Measurements from ENCODE around the gene TAMM41.
A peak's percentile ranks its signal among the peaks of the same experiment; 100 is the strongest.

TAMM41 gene

DNA sequence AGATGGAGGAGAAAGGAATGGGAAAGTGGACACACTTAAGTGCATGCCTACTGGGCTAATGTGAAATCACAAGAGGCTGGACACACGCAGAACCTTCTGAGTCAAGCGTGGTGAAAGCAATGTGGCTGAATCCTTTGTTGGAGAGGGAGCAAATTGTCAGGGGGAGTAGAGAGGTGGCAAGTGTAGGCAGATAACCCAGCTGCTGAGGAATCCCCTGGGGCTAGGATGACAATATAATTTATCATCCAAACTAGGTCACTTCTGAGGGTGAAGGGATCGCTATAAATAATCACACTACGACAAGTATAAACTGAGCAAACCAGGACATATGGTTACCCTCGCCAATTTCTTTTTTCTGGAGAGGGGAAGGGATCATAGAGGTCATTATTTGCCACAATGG lies 28.7 kb downstream of the TAMM41 start:
- no peak for TF ChIP-seq Cebpa-rat (IDR thresholded peaks at IDR 0.05)
- H3K4me2 ChIP-seq = peak overlapping the region; percentile 31
- no peak overlapping the region for H3K27ac ChIP-seq
- H3K4me1 ChIP-seq = peaks cover 10% of the 10 kb centered on the region
- no peaks in the 10 kb centered on the region for H4K20me1 ChIP-seq
- H3K4me3 ChIP-seq = no peak overlapping the region
- no peaks in the 10 kb centered on the region for H3K9me3 ChIP-seq
- peaks cover 54% of the 10 kb centered on the region for H3K36me3 ChIP-seq
- H3K9ac ChIP-seq = no peak overlapping the region
- H3K27me3 ChIP-seq = no peaks in the 10 kb centered on the region

DNA sequence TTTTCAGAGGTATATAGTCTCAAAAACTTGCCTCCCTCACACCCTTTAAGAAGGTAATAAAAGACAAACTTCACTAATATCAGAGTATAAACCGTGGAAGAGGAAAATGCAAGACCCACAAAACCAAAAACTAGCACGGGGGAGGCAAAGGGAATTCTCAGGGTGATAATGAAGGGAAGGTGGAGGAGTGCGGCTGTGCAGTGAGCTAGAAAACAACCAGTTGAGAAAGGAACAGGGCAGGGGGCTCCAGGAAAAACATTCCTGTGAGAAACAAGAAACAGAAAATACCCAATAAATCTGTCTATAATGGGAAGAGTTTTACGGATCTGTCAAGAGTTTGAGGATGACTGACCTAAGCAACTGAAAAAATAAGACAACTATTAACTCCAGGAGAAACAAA lies 31.6 kb downstream of the TAMM41 start:
- Histone ChIP-seq H3K27me3 (no peaks in the 10 kb centered on the region), H3K4me1 (peaks cover 10% of the 10 kb centered on the region), H3K36me3 (peaks cover 46% of the 10 kb centered on the region), H4K20me1 (no peaks in the 10 kb centered on the region), H3K4me2 (no peak overlapping the region), H3K9me3 (no peaks in the 10 kb centered on the region), H3K4me3 (no peak overlapping the region), H3K9ac (no peak overlapping the region), H3K27ac (no peak overlapping the region)
- TF ChIP-seq Cebpa-rat (IDR thresholded peaks at IDR 0.05) = no peak

DNA sequence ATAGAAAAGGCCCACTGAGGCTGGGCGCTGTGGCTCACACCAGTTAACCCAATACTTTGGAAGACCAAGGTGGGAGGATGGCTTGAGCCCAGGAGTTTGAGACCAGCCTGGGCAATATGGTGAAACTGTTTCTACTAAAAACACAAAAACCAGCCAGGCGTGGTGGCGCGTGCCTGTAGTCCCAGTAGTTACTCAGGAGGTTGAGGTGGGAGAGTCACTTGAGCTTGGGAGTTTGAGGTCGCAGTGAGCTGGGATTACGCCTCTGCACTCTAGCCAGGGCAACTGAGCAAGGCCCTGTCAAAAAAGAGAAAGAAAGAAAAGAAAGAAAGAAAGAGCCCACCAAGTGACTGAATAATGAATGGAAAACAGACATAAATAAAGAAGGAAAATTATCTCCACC lies 32.0 kb downstream of the TAMM41 start:
- H3K4me3 ChIP-seq = no peak overlapping the region
- no peak for TF ChIP-seq Cebpa-rat (IDR thresholded peaks at IDR 0.05)
- peaks cover 50% of the 10 kb centered on the region for H3K36me3 ChIP-seq
- H3K9ac ChIP-seq = no peak overlapping the region
- H3K27me3 ChIP-seq = no peaks in the 10 kb centered on the region
- peaks cover 10% of the 10 kb centered on the region for H3K4me1 ChIP-seq
- no peak overlapping the region for H3K27ac ChIP-seq
- H3K9me3 ChIP-seq = no peaks in the 10 kb centered on the region
- H3K4me2 ChIP-seq = no peak overlapping the region
- H4K20me1 ChIP-seq = no peaks in the 10 kb centered on the region

DNA sequence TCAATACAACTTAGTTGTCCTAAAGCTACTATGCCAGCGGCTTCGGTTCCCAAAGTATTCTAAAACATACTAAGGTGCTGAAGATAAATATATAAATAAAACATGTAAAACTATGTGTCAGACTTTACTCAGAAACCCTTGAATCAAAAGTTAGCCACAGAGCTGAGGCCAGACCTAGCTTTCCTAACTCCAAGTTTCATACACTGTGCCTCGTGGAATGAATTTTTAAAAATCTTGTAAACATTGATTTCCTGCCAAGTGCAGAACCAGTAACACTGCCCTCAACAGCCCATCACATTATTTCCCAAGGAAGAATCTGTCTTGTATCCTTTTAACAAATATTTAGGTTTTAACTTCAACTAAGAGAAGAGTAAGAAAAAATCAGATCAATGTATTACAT lies 36.4 kb downstream of the TAMM41 start:
- Histone ChIP-seq H3K27me3 (no peaks in the 10 kb centered on the region), H3K4me1 (no peaks in the 10 kb centered on the region), H3K9me3 (no peaks in the 10 kb centered on the region), H4K20me1 (no peaks in the 10 kb centered on the region), H3K4me3 (no peak overlapping the region), H3K9ac (no peak overlapping the region), H3K27ac (no peak overlapping the region), H3K36me3 (peaks cover 74% of the 10 kb centered on the region), H3K4me2 (no peak overlapping the region)
- no peak for TF ChIP-seq Cebpa-rat (IDR thresholded peaks at IDR 0.05)

DNA sequence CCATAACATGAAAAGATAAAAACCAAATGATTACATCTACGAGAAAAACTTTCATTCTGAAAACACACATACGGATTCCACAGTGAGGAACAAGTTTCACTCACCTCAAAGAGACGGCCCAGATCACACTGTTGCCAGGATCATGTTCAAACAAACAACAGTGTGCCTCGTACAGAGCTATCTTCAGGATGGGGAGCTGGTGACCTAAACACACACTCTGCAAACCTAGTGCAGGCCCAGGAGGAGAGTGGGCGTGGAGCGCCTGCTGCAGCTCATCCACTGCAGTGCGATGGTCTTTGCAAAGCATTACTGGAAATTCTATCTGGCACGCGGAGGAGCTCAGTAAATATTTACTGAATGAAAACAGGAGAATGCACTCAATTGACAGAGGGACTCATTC lies 38.5 kb downstream of the TAMM41 start:
- H3K9me3 ChIP-seq = 0 out of 2 replicates have a peak, but pooled peaks cover under 1% of the 10 kb centered on the region
- no peak overlapping the region for H3K9ac ChIP-seq
- H3K27me3 ChIP-seq = no peaks in the 10 kb centered on the region
- H4K20me1 ChIP-seq = no peaks in the 10 kb centered on the region
- TF ChIP-seq Cebpa-rat (IDR thresholded peaks at IDR 0.05) = no peak
- H3K36me3 ChIP-seq = peaks cover 67% of the 10 kb centered on the region
- no peaks in the 10 kb centered on the region for H3K4me1 ChIP-seq
- H3K27ac ChIP-seq = no peak overlapping the region
- H3K4me2 ChIP-seq = no peak overlapping the region
- no peak overlapping the region for H3K4me3 ChIP-seq

DNA sequence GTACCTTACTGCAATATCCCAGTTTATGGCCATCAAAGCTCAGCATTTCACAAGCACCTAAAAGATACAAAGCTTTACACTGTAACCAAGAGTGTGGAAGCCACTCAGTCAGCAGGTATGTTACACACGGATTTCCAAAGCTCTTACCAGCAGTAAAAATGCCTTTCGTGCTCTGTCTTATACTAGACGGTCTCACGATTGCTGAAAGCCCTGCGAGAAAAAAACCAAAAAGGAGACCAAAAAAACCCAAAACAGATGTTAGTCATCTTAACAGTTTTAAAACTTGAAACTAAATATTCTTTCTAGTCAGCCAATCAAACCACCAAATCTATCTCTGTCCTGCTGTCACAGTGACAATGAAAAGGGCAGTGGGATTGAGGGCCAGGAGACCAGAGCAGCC lies 39.0 kb downstream of the TAMM41 start:
- Histone ChIP-seq H3K4me1 (no peaks in the 10 kb centered on the region), H3K4me2 (no peak overlapping the region), H3K4me3 (no peak overlapping the region), H3K36me3 (peaks cover 67% of the 10 kb centered on the region), H4K20me1 (no peaks in the 10 kb centered on the region), H3K9me3 (peaks cover 6% of the 10 kb centered on the region; the same call in 1 of the 2 replicates), H3K27ac (no peak overlapping the region), H3K9ac (no peak overlapping the region), H3K27me3 (no peaks in the 10 kb centered on the region)
- TF ChIP-seq Cebpa-rat (IDR thresholded peaks at IDR 0.05) = no peak

DNA sequence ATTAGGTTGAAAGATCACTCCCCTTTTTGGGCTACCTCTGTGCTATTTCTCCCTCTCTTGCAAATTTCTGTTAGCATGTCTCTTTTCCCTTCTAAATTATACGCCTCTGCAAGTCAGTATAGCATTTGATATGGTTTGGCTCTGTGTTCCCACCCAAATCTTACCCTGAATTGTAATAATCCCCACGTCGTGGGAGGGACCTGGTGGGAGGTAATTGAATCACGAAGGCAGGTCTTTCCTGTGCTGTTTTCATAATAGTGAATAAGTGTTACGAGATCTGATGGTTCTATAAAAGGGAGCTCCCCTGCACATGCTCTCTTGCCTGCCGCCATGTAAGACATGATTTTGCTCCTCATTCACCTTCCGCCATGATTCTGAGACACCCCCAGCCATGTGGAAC lies 41.0 kb downstream of the TAMM41 start:
- H3K4me2 ChIP-seq = no peak overlapping the region
- H3K4me3 ChIP-seq = no peak overlapping the region
- H3K27ac ChIP-seq = no peak overlapping the region
- TF ChIP-seq Cebpa-rat (IDR thresholded peaks at IDR 0.05) = no peak
- H3K9ac ChIP-seq = no peak overlapping the region
- peaks cover 6% of the 10 kb centered on the region; the same call in 1 of the 2 replicates for H3K9me3 ChIP-seq
- H3K36me3 ChIP-seq = peaks cover 78% of the 10 kb centered on the region
- no peaks in the 10 kb centered on the region for H3K27me3 ChIP-seq
- H3K4me1 ChIP-seq = no peaks in the 10 kb centered on the region
- no peaks in the 10 kb centered on the region for H4K20me1 ChIP-seq

DNA sequence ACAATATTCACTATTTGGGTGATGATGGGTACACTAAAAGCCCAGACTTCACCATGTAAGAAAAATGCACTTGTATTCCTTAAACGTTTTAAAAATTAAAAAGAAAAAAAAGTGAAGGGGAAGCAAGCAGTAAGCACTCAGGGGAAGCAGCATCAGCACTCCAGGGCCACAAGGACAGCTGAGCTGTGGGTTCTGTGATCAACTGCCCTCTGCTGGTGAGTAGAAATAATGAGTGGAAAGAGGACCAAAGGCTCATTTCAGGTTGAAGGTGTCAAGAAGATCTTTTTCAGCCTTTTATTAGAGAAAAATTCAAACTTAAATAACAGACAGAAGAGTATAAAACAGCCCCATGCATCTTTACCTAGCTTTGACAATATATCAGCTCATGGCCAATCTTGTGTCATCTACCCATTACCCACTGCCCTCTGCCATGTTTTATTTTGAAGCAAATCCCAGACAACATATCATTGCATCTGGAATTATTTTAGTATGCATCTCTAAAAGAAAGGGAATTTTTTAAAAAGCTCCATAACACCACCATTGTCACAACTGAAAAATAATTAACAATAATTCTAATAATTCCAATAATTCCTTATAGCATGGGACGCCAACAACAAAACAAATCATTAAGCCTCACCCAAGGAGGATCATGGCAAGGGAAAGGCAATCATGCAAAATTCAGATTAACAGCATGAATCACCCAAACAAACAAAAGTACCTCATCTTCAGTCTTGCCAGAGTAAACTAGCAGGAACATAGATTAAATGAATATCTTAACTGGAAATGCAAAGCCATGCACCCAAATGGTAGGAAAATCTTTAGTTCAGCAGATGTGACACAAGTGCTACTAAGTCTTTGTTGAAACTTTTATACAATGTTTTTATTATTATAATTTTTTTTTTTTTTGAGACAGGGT lies 42.5 kb downstream of the TAMM41 start:
- peaks cover 79% of the 10 kb centered on the region for H3K36me3 ChIP-seq

DNA sequence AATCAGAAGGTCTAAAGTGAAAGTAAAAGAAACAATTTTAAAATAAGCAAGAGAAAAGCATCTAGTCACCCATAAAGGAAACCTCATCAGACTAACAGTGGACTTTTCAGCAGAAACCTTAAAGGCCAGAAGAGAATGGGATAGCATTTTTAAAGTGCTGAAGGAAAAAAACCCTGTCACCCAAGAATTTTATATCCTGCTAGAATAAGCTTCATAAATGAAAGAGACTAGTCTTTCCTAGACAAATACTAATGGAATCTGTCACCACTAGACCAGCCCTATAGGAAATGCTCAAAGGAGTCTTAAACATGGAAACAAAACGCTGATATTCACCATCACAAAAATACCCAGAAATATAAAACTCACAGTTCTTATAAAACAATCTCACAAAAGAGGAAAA lies 46.9 kb downstream of the TAMM41 start:
- no peak overlapping the region for H3K9ac ChIP-seq
- H3K4me2 ChIP-seq = no peak overlapping the region
- H3K27me3 ChIP-seq = no peaks in the 10 kb centered on the region
- TF ChIP-seq Cebpa-rat (IDR thresholded peaks at IDR 0.05) = no peak
- no peaks in the 10 kb centered on the region for H3K4me1 ChIP-seq
- H3K9me3 ChIP-seq = peaks cover 19% of the 10 kb centered on the region
- peaks cover 79% of the 10 kb centered on the region for H3K36me3 ChIP-seq
- H3K4me3 ChIP-seq = no peak overlapping the region
- H4K20me1 ChIP-seq = no peaks in the 10 kb centered on the region
- H3K27ac ChIP-seq = no peak overlapping the region

More for the DNA sequence above, 42.5 kb downstream of the TAMM41 start:
- Histone ChIP-seq H3K4me3 (no peak overlapping the region), H3K9me3 (peaks cover 6% of the 10 kb centered on the region; the same call in 1 of the 2 replicates), H3K4me1 (no peaks in the 10 kb centered on the region), H3K4me2 (no peak overlapping the region), H3K27ac (no peak overlapping the region), H3K9ac (no peak overlapping the region), H4K20me1 (no peaks in the 10 kb centered on the region), H3K27me3 (no peaks in the 10 kb centered on the region)
- TF ChIP-seq Cebpa-rat (IDR thresholded peaks at IDR 0.05) = no peak

DNA sequence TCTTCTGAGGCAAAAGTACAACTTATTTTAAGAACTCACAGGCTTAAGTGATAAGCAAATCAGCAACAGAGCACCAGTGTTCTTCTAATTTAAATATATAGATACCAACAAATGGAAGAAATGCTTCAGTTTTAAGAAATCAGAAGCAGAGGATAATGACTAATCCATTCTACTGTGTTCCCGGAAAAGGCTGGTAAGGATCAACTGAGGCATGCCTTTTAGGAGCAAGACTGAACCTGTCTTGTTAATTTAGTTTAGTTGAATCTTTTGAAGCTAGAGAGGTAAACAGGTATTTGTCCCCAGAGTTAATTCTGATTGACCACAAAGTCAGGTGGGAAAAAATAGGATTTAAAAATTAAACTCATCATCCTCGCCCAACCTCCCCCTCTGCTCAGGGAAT lies 51.8 kb downstream of the TAMM41 start:
- H3K4me2 ChIP-seq = no peak overlapping the region
- H3K4me1 ChIP-seq = no peaks in the 10 kb centered on the region
- no peak for TF ChIP-seq Cebpa-rat (IDR thresholded peaks at IDR 0.05)
- H4K20me1 ChIP-seq = no peaks in the 10 kb centered on the region
- H3K27me3 ChIP-seq = no peaks in the 10 kb centered on the region
- H3K9ac ChIP-seq = no peak overlapping the region
- H3K27ac ChIP-seq = no peak overlapping the region
- H3K36me3 ChIP-seq = peaks cover 97% of the 10 kb centered on the region
- H3K9me3 ChIP-seq = peaks cover 13% of the 10 kb centered on the region
- H3K4me3 ChIP-seq = no peak overlapping the region
